GM12891 (cell line): ENCODE results near the gene SIRPD.
A peak's percentile ranks its signal among the peaks of the same experiment; 100 is the strongest.
"Not testable (repeated sequence)": the region's sequence is repeated elsewhere in the genome, so short reads cannot be mapped to it uniquely, and the experiment has no call there.

Source experiments
- DNase-seq: peaks from one replicate; pipeline ENCODE4 v3.0.0; 2011; ENCODE audit warnings: low spot score; ENCODE audit not compliant: insufficient read length
- FAIRE-seq: peaks from 2 replicates; lab custom pipeline; 2011; peaks lifted over from hg19 to GRCh38; lab: Jason Lieb, UNC
- PAX5 ChIP-seq: IDR thresholded peaks from 2 replicates; pipeline ENCODE4 v1.6.1; 2011; ENCODE audit warnings: low read length, moderate library complexity, mild to moderate bottlenecking; ENCODE audit not compliant: insufficient read depth, severe bottlenecking
- POLR2A ChIP-seq: IDR thresholded peaks from 2 replicates; pipeline ENCODE4 v1.6.1; 2011; ENCODE audit warnings: low read depth, low read length, control low read depth
- POLR2AphosphoS5 ChIP-seq: IDR thresholded peaks from 2 replicates; pipeline ENCODE4 v1.6.1; 2011; ENCODE audit warnings: low read depth, low read length, control low read depth
- POU2F2 ChIP-seq: IDR thresholded peaks from 2 replicates; pipeline ENCODE4 v1.6.1; 2011; ENCODE audit warnings: low read depth, mild to moderate bottlenecking, control low read depth, low read length, moderate library complexity
- SPI1 ChIP-seq: IDR thresholded peaks from 2 replicates; pipeline ENCODE4 v1.6.1; 2011; ENCODE audit warnings: low read depth, low read length, control low read depth
- TAF1 ChIP-seq: IDR thresholded peaks from 2 replicates; pipeline ENCODE4 v1.6.1; 2011; ENCODE audit warnings: low read depth, low read length, control low read depth

Gene SIRPD

GRCh38 chr20:1517010-1517409 lies 40.5 kb downstream of the SIRPD start:
- DNase-seq (no peak), FAIRE-seq (no peak)
- TF ChIP-seq TAF1 (no peak), POU2F2 (no peak), POLR2A (no peak), SPI1 (no peak), POLR2AphosphoS5 (no peak), PAX5 (no peak)

- FAIRE-seq: no peak
Observed at GRCh38 chr20:1513801-1514200, 43.7 kb downstream of the SIRPD start.

GRCh38 chr20:1509237-1509636 lies 48.3 kb downstream of the SIRPD start:
- no peak for DNase-seq

More at GRCh38 chr20:1513801-1514200, 43.7 kb downstream of the SIRPD start:
- no peak for TF ChIP-seq PAX5
- no peak for TF ChIP-seq POU2F2
- no peak for TF ChIP-seq TAF1
- no peak for TF ChIP-seq POLR2A
- TF ChIP-seq POLR2AphosphoS5: no peak
- no peak for TF ChIP-seq SPI1
- no peak for DNase-seq

GRCh38 chr20:1508574-1508973 lies 48.9 kb downstream of the SIRPD start:
- TF ChIP-seq POLR2A (no peak), TAF1 (no peak)
- FAIRE-seq (no peak), DNase-seq (no peak)

More at GRCh38 chr20:1509237-1509636, 48.3 kb downstream of the SIRPD start:
- peak; percentile 70 for FAIRE-seq
- TF ChIP-seq PAX5 (no peak), TAF1 (no peak), POLR2AphosphoS5 (no peak), POLR2A (no peak), SPI1 (no peak), POU2F2 (no peak)

GRCh38 chr20:1507276-1507675 lies 50.2 kb downstream of the SIRPD start:
- no peak for FAIRE-seq
- TF ChIP-seq SPI1 (no peak), POU2F2 (no peak), PAX5 (no peak), TAF1 (no peak), POLR2AphosphoS5 (no peak), POLR2A (no peak)
- DNase-seq: no peak

GRCh38 chr20:1505871-1506270 lies 51.6 kb downstream of the SIRPD start:
- DNase-seq (no peak), FAIRE-seq (no peak)
- TF ChIP-seq POU2F2 (no peak), POLR2A (no peak), PAX5 (no peak), SPI1 (no peak), TAF1 (no peak), POLR2AphosphoS5 (no peak)

GRCh38 chr20:1505361-1505760 lies 52.1 kb downstream of the SIRPD start:
- FAIRE-seq (no peak), DNase-seq (no peak)
- TF ChIP-seq SPI1 (no peak), TAF1 (no peak), POU2F2 (no peak), PAX5 (no peak), POLR2AphosphoS5 (no peak), POLR2A (no peak)

- FAIRE-seq (peak; percentile 89), DNase-seq (peak; percentile 41)
- TF ChIP-seq SPI1: no peak
- no peak for TF ChIP-seq PAX5
- no peak for TF ChIP-seq TAF1
- TF ChIP-seq POU2F2: no peak
- TF ChIP-seq POLR2AphosphoS5: no peak
- TF ChIP-seq POLR2A: no peak
Observed at GRCh38 chr20:1503564-1504227, 53.8 kb downstream of the SIRPD start.

- DNase-seq: no peak
- FAIRE-seq: no peak
- no peak for TF ChIP-seq POLR2AphosphoS5
- TF ChIP-seq PAX5: no peak
- TF ChIP-seq SPI1: no peak
- TF ChIP-seq POLR2A: no peak
- TF ChIP-seq POU2F2: no peak
- TF ChIP-seq TAF1: no peak
Observed at GRCh38 chr20:1500496-1500895, 57.0 kb downstream of the SIRPD start.

- FAIRE-seq: no peak
- no peak for DNase-seq
- no peak for TF ChIP-seq TAF1
- no peak for TF ChIP-seq SPI1
Observed at GRCh38 chr20:1499528-1500420, 57.7 kb downstream of the SIRPD start.

GRCh38 chr20:1497371-1497770 lies 60.1 kb downstream of the SIRPD start:
- FAIRE-seq, DNase-seq: not testable (repeated sequence)
